HG03066 (cell line): ENCODE results near the gene CCDC63.
"Not testable (repeated sequence)": the region's sequence is repeated elsewhere in the genome, so short reads cannot be mapped to it uniquely, and the experiment has no call there.

ENCODE experiments used
- ATAC-seq: cut with Tn5 transposase; IDR thresholded peaks from one replicate; pipeline ENCODE4 v1.9.1; 2021; ENCODE audit warnings: low read depth; ENCODE audit not compliant: unreplicated experiment

CCDC63 gene

DNA sequence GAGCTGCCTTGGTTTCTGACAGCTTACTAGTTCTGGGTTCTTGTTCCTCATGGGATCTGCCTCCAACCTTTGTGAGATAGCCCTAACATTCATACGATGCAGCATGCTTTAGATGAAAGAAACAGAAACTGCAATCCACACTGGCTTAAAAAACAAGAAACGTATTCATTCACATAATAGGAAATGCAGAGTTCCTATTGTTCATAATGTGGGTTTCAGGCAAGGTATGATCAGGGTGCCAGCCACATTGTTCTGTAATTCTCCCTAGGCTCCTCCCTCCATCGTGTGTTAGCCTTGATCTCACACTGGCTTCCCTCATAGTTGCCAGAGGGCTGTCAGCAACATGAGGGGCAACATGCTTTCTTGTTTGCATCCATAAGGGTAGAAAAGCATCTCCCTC, 2.7 kb upstream of the CCDC63 start:
- no peak for ATAC-seq

DNA sequence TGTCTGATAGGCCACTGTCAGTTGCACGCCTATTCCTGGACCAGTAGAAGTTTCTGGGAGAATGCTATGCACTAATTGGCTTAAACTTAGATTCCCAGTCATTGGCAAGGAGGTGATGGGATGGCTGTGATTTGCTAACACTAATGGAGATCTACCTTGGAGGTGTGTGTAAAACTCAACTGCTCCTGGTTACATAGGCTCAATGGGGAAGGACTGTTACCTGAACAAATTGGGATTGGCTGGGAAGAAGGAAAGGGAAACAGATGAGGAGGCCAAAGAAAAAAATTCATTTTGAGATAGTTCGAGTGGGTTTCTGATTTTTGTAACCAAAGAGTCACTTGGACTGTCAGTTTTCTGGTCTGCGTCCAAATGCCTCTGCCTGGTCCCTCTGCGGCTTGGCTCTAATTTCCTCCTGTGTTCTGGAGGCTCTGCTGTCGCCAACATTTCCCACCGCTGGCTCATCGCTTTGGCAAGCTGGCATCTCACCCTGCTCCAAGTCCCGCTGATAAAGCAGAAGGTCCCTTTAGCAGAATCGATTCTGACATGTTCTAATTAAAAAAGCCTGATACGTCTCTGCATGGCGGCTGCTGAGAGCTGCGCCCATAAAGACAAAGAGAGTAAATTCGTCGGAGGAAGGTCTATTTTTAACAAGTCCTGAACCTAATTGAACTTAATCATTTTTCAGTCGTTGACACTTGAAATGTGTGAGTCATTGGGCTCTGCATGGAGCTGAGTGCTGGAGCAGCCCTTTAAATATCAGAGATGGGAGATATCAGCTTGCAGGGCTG, 2.0 kb upstream of the CCDC63 start:
- no peak for ATAC-seq

DNA sequence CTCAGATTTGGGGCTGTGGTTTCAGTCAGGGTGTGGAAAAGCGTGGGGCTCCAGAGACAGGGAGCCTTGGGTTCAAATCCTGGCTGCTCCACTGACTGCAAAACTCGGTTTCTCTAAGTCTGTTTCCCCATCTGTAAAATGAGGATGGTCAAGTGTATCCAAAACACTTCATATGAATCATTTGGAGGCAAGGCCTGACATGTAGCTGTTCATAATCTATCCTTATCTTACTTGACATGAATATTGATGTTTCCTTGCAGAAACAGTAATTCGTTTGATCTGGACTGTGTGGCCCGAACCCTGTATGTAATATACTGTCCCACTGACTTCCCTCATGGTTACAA, 1.5 kb upstream of the CCDC63 start:
- ATAC-seq, result no peak

- no peak for ATAC-seq
These were observed 1.6 kb downstream of the CCDC63 start for GRCh38 chr12:110848314-110848923.

DNA sequence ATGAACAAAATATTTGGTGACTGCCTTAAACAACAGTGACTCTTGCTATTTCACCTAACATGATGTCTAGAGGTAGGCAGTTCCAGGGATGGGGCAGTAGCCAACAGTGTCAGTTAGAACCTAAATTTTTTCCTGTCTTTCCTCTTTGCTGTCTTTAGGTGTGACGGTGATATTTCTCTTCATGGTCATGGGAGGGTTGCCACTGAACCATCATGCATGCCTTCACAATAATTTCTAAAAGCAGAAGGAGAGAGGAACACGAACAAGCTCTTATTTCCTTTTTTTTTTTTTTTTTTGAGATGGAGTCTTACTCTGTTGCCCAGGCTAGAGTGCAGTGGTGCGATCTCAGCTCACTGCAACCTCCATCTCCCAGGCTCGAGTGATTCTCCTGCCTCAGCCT, 2.4 kb downstream of the CCDC63 start:
- ATAC-seq, result no peak

GRCh38 chr12:110849748-110850403, 3.1 kb downstream of the CCDC63 start:
- no peak for ATAC-seq

DNA sequence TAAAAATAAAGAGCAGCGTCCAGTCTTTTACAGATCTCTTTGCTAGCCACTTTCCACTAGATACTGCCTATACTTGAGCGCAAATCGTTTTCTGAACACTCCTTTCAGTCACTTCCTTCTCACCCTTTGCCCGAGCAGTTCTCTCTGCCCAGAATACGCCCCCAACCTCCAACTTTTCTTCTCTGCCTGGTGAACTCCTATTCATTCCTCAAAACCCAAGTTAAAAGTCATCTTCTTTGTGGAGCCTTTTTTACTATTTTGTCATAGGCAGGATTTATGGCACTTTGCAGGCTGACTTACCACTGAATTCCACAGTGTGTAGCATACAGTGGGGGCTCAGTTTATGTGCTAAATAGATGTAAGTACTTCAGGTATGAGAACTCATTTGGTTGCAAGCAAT, 4.0 kb downstream of the CCDC63 start:
- no peak for ATAC-seq

GRCh38 chr12:110853836-110854235, 7.0 kb downstream of the CCDC63 start:
- no peak for ATAC-seq

DNA sequence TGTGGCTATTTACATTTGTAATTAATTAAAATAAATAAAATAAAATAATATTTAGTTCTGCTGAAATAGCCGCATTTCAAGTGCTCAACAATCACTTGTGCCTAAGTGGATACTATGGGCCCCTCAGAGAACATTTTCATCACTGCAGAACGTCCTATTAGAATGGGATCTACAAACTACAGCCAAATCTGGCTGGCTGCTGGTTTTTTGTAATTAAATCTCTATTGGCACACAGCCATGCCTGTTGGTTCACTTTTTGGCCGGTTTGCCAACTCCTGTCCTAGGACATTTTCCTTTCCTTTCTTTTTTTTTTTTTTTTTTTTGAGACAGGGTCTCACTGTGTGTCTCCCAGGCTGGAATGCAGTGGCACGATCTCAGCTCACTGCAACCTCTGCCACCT, 9.8 kb downstream of the CCDC63 start:
- ATAC-seq, result no peak

DNA sequence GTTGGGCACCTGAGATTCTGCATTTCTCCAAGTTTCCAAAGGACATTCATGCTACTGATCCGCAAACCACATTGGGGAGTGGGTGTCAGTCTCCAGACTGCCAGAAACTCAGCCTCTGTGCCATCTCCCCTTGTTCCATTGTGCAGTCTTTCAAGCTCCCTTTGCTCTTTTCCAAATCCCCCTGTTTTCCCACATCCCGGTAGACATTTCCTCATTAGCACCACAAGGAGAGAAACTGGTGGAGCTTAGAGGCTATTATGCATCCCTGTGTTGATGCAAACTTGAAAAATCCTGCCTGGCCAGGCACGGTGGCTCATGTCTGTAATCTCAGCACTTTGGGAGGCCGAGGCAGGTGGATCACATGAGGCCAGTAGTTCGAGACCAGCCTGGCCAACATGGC, 10.7 kb downstream of the CCDC63 start:
- no peak for ATAC-seq

DNA sequence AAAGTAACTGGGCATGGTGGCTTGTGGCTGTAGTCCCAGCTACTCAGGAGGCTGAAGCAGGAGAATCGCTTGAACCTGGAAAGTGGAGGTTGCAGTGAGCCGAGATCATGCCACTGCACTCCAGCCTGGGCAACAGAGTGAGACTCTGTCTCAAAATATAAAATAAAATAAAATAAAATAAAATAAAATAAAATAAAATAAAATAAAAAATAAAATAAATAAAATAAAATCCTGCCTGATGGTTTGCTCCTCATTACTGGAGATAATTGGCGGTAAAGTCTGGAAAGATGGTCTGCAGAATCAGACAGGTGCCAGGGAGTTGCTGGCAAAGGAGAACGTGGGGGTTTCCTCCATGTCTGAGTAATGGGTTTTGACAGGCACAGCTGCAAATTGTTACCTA, 11.2 kb downstream of the CCDC63 start:
- ATAC-seq, result not testable (repeated sequence)

GRCh38 chr12:110858848-110859247, 12.1 kb downstream of the CCDC63 start:
- no peak for ATAC-seq

GRCh38 chr12:110860833-110861296, 14.1 kb downstream of the CCDC63 start:
- no peak for ATAC-seq

- ATAC-seq, result no peak
These were observed 14.9 kb downstream of the CCDC63 start for GRCh38 chr12:110861729-110862128.

DNA sequence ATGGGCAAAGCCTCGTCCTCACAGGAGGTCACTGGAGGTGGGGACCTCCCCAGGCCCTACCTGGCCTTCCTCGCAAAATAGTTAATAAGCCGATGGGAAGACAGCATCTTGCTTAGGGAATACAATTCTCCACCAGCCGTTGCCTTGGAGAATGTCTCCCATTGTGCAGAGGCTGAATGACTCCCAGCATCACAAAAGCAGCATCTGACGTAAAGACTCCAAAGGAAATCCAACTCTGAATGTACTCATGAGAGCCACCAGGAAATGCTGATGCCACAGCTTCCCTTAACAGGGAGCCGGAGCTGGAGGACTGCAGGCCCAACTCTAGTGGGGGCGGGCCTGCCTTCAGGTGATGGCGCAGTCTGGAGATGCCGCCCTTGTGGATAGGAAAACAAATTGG, 15.5 kb downstream of the CCDC63 start:
- ATAC-seq, result no peak

GRCh38 chr12:110863161-110863560, 16.4 kb downstream of the CCDC63 start:
- no peak for ATAC-seq

GRCh38 chr12:110865521-110865920, 18.7 kb downstream of the CCDC63 start:
- ATAC-seq, result no peak

DNA sequence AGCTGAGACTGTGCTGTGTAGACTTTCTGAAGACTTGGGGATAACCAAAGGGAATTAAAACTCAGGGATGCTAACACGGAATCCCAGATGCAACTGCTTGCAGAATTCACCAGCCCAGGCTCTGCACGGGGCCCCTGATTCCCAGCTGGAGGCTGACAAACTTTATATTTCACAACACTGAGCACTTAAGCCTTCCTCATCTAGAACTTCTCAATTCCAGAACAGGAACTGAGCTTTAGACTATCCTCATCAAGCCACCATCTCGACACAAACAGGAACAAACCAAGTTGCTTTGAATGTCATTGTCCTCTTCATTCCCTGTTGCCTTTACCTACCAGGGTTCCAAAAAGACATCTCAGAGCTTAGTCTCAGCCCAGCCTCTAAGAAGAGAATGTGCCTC, 22.2 kb downstream of the CCDC63 start:
- no peak for ATAC-seq

- ATAC-seq, result no peak
These were observed 23.0 kb downstream of the CCDC63 start for GRCh38 chr12:110869803-110870202.

DNA sequence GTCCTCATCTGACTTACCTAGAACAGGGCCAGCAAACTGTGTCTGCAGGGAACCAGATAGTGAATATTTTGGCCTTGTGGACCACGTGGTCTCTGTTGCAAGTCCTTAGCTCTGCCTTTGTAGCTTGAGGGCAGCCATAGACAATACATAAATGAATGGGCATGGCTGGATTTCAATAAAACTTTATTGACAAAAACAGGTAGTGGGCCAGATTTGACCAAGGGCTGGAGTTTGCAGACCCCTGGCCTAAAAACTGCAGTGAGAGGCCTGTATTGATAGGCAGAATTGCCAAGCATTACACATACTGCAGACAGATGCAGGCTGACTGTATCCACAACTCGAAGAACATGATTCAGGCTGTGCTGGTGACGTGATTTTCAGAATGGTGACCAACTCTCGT, 25.3 kb downstream of the CCDC63 start:
- no peak for ATAC-seq

DNA sequence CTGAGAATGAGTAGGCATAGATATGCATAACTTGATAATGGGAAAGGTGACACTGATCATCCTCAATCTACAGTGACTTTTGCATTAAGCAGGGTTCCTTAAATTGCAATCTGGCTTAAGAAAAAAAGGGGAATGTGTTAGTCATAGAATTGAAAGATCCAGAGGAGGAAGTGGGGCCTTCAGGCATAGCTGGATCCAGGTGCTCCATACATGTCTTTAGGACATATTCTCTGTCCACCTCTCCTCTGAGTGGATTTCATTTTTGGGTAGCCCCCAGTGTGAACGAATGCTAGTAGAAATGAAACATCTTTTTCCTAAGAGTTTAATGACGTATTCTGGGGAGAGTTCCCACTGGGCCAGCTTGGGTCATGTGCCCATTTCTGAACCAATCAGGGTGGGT, 27.6 kb downstream of the CCDC63 start:
- no peak for ATAC-seq

DNA sequence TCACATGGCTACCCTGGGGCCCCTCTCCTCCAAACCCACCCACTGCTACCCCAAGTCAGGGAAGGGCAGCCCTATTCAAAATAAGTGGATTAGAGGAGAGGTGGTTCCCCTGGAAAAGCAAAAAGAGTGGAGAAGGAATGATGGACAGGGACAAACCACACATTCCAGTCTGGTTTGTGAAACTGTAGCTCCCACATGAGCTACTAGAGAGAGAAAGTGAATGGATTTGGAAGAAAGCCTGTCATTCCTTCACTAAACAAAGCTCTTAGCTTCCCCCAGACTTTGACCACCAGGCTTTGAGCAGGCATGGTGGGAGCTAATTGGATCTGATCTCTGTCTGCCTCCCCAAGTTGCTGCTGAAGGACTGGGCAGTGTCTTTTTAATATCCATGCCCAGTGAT, 28.0 kb downstream of the CCDC63 start:
- ATAC-seq, result no peak
